ENCODE data around the gene CCDC149. TPM values are rescaled to one million over a fixed set of nuclear protein-coding genes. Genes with fewer than 3 reads are reported as not detected.

CCDC149 gene
- total RNA-seq = 8.6 and 10.8 TPM in 2 replicates

GRCh38 chr4:24912252-24913118 is at the start of gene CCDC149:
CCDC149 (minus strand) TSS chr4:24913042; CDS start chr4:24912864, 178 bp downstream.

GRCh38 chr4:24794916-24795665 is 117.8 kb downstream of the CCDC149 start, which contains the start of gene SOD3:
SOD3 (plus strand) TSS chr4:24795573; CDS start chr4:24799522, 3,949 bp downstream.

Small RNA genes within 50 kb of the gene (small RNA-seq; reads per million reads assigned to genes)
- gene AC006390.1 = not detected

Other genes starting within 250 kb of the CCDC149 start
- not detected in 2 replicates for gene SOD3, start 117.5 kb downstream of the CCDC149 start, total RNA-seq
- gene LGI2, start 117.9 kb upstream of the CCDC149 start, total RNA-seq = under 0.01 and 0.14 TPM in 2 replicates
- gene SEPSECS, start 247.4 kb upstream of the CCDC149 start, total RNA-seq = 9.3 and 10.8 TPM in 2 replicates

All from thoracic aorta endothelial cell (primary cell).